Measurements from ENCODE around the gene LIN9.

DNA sequence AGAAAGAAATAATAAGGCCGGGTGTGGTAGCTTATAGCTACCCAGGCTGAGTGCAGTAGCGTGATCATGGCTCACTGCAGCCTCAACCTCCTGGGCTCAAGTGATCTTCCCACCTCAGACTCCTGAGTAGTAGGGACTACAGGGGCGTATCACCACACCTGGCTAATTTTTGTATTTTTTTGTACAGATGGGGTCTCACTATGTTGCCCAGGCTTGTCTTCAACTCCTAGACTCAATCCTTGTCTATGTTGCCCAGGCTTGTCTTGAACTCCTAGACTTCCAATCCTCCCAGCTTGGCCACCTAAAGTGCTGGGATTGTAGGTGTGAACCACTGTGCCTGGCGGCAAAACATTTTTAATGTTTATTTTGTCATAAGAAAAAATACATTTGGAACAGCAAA, 55.0 kb downstream of the LIN9 start:
- TF ChIP-seq, protein P1, sequence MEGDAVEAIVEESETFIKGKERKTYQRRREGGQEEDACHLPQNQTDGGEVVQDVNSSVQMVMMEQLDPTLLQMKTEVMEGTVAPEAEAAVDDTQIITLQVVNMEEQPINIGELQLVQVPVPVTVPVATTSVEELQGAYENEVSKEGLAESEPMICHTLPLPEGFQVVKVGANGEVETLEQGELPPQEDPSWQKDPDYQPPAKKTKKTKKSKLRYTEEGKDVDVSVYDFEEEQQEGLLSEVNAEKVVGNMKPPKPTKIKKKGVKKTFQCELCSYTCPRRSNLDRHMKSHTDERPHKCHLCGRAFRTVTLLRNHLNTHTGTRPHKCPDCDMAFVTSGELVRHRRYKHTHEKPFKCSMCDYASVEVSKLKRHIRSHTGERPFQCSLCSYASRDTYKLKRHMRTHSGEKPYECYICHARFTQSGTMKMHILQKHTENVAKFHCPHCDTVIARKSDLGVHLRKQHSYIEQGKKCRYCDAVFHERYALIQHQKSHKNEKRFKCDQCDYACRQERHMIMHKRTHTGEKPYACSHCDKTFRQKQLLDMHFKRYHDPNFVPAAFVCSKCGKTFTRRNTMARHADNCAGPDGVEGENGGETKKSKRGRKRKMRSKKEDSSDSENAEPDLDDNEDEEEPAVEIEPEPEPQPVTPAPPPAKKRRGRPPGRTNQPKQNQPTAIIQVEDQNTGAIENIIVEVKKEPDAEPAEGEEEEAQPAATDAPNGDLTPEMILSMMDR (conservative IDR thresholded peaks at IDR 0.05 in 1 of 2, IDR thresholded peaks at IDR 0.05 in 1 of 2; ENCODE audit: low read depth in 1 of 2, low read length in 2 of 2), result no peak
- no peak for TF ChIP-seq EZH2 (IDR thresholded peaks at IDR 0.05; ENCODE audit: low read length, missing control alignments)
